SH-SY5Y (cell line): ENCODE results near the gene DIS3L2.

Experiments used
- GATA2 ChIP-seq: IDR thresholded peaks from 2 replicates; pipeline ENCODE4 v1.6.1; 2011; ENCODE audit warnings: mild to moderate bottlenecking, low read depth, low read length
- GATA3 ChIP-seq: IDR thresholded peaks from 2 replicates; pipeline ENCODE4 v1.6.1; 2011; ENCODE audit warnings: low read depth, mild to moderate bottlenecking, low read length, moderate library complexity

DNA sequence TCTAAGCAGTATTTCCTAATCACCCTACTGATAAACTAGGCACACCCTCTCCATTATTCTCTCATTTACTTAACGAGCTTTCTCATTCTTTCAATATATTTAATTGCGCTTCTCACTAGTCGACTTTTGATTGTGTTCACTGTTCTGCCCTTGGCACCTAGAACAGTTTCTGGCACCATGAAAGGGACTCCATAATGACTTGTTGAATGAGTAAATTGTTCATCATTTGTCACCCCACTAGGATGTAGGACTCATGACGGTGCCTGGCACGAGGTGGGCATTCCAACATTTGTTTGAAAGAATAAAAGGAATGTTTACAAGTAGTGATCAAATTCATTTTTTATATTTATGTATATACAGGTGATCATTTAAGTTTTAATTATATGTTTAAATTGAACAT, 123.7 kb downstream of the DIS3L2 start:
- TF ChIP-seq GATA2 (no peak), GATA3 (no peak)
